ENCODE results near the gene MACIR. TPM values are rescaled to one million over a fixed set of nuclear protein-coding genes. Genes with fewer than 3 reads are reported as not detected.

MACIR gene
- total and polyA plus RNA-seq, 10 of the 15 experiments (the other 5 are each of a cell fraction or from before 2014, with no cell fraction given) = 2.1 to 16.1 (median 10.8) TPM

- no TSS peak for BruUV-seq (replicated peaks)
- SMC1A ChIA-PET (ENCODE audit: uncharacterized antibody, unreplicated experiment) = no interaction called here
- no peak overlapping the region for H3K4me2 ChIP-seq (ENCODE audit: control insufficient read depth, insufficient read depth)
- WGBS (ENCODE audit: insufficient coverage, insufficient replicate concordance, low lambda C conversion rate, missing lambda C conversion rate) = 0% methylated on average over 1 of the region's 1 CpG
- H3K27ac ChIP-seq (ENCODE audit: control insufficient read depth, insufficient read depth) = no peak overlapping the region
- no peaks in the 10 kb centered on the region for H3K36me3 ChIP-seq (ENCODE audit: control insufficient read depth in 2 of 2, insufficient read depth in 2 of 2, low read length in 1 of 2)
- H3K4me3 ChIP-seq = no peak overlapping the region
- H3K79me2 ChIP-seq (ENCODE audit: control insufficient read depth, insufficient read depth, low read length) = no peaks in the 10 kb centered on the region
- H2AFZ ChIP-seq (ENCODE audit: control insufficient read depth, low read depth, low read length) = no peak overlapping the region
- DNase-seq (ENCODE audit: low read depth, low spot score) = no peak
- H4K20me1 ChIP-seq (ENCODE audit: control insufficient read depth, insufficient read depth) = no peaks in the 10 kb centered on the region
- CTCF ChIA-PET = no interaction called here
- RAD21 ChIA-PET (ENCODE audit: unreplicated experiment) = no interaction called here
- no peaks in the 10 kb centered on the region for H3K9me3 ChIP-seq (replicated peaks; ENCODE audit: control insufficient read depth, insufficient read depth, low read length)
- no peak for ATAC-seq
- H3K9ac ChIP-seq (ENCODE audit: control insufficient read depth, insufficient read depth, low read length) = no peak overlapping the region
- H3K4me1 ChIP-seq (ENCODE audit: control insufficient read depth, insufficient read depth, low read length) = no peaks in the 10 kb centered on the region
- no peak for FAIRE-seq
- in situ Hi-C loops (cut with MboI) = no loop called here
- intact Hi-C loops (cut with micrococcal nuclease; ENCODE audit: unreplicated experiment) = no loop called here
- POLR2A ChIA-PET = no interaction called here
- TF ChIP-seq BRCA1 (IDR thresholded peaks at IDR 0.05; ENCODE audit: low read depth, low read length) = no peak
- TF ChIP-seq CBX5 (IDR thresholded peaks at IDR 0.05; ENCODE audit: low read depth) = no peak
- no peak for TF ChIP-seq NR2C1 (IDR thresholded peaks at IDR 0.05)
- TF ChIP-seq FOS (IDR thresholded peaks at IDR 0.05; ENCODE audit: borderline replicate concordance, extremely low read depth, insufficient read length) = no peak
- no peak for TF ChIP-seq IRF5 (IDR thresholded peaks at IDR 0.05; ENCODE audit: borderline replicate concordance)
- TF ChIP-seq SUPT20H (IDR thresholded peaks at IDR 0.05; ENCODE audit: borderline replicate concordance, control insufficient read depth, low read depth, low read length) = no peak
- no peak for TF ChIP-seq SIX5 (IDR thresholded peaks at IDR 0.05; ENCODE audit: low read depth, low read length, severe bottlenecking)
- no peak for TF ChIP-seq CUX1 (IDR thresholded peaks at IDR 0.05; ENCODE audit: insufficient replicate concordance, low read depth, low read length)
- TF ChIP-seq CREM (IDR thresholded peaks at IDR 0.05; ENCODE audit: low read depth) = no peak
- no peak for TF ChIP-seq NKRF (conservative IDR thresholded peaks at IDR 0.05)
- no peak for TF ChIP-seq ZNF207 (IDR thresholded peaks at IDR 0.05; ENCODE audit: borderline replicate concordance)
- TF ChIP-seq HCFC1 (IDR thresholded peaks at IDR 0.05; ENCODE audit: low read length) = no peak
- no peak for TF ChIP-seq MXI1 (IDR thresholded peaks at IDR 0.05; ENCODE audit: low read depth, low read length)
- H3K27me3 ChIP-seq (replicated peaks in 1 of 2; ENCODE audit: control insufficient read depth in 2 of 2, insufficient read depth in 2 of 2, low read length in 1 of 2) = no peaks in the 10 kb centered on the region
Measured at GRCh38 chr5:103237778-103238177, 20.8 kb upstream of the MACIR start.
